ENCODE results near the gene MAP3K7. TPM values are rescaled to one million over a fixed set of nuclear protein-coding genes. Genes with fewer than 3 reads are reported as not detected.

The MAP3K7 gene
- total RNA-seq = 47.2 and 49.1 TPM in 2 replicates

DNA sequence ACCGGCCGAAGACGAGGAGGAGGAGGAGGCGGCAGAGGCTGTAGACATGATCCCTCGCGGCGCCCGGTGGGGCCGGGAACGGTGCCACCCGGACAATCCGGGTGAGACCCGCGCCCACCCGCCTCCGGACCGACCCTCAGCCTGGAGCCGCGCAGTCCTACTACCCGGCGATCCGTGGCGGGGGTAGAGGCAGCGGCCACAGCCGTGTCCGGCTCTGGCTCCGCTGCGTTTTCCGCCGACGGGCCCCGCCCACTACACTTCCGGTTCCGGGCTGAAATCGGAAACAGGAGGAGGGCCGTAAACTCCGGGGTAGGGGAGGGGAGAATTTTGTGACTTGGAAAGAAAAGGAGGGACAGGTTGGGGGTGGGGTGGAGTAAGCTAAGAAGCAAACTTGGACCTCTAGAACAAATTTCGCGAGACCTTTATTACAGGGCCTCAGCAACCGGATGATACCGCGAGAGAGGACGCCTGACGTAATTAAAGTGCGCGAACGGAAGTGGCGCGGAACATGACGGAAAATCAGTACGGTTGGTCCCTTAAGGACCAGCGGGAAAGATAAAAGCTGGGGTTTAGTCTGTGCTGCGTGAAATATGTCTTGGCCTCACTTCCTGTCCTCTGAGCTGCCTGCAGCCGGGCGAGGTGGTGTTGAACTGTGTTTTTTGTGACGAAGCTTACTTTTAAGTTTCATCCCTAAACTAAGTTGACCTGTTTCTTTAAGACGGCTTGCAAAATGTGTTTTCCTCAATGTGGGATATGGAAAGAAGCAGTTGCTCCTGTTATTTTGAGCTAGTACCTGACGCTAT lies at the start of gene MAP3K7:
Gene MAP3K7, minus strand, starts transcription at position 237 of the 803 bp plus-strand sequence. Its CDS starts 189 bp downstream, at position 48.

All from thoracic aorta endothelial cell (primary cell).